T-cell (primary cell): ENCODE measurements around the gene SEC11A. TPM values are rescaled to one million over a fixed set of nuclear protein-coding genes. Genes with fewer than 3 reads are reported as not detected.
"Not testable (repeated sequence)": the region's sequence is repeated elsewhere in the genome, so short reads cannot be mapped to it uniquely, and the experiment has no call there.

Experiments used
- ATAC-seq, 4 experiments: fragments of 200-7000 bp in 3 of 4; fragments of 150-1000 bp in 1 of 4; cut with Tn5 transposase; replicated peaks in 1 of 4; 1 replicate in 3 of 4; 2 replicates in 1 of 4; pipeline ENCODE4 v1.10.0; 2021; ENCODE audit warnings: moderate library complexity in 3 of 4, mild to moderate bottlenecking in 2 of 4, moderate number of reproducible peaks in 1 of 4
- CTCF ChIA-PET, 2 donors: fragments of 300-600 bp; sonication (Branson Sonifier 250); formaldehyde crosslinking; loops; one replicate each; lab custom pipeline; 2022; ENCODE audit warnings: antibody characterized with exemption in 2 of 2; lab: Charles Lee
- POLR2A ChIA-PET, 2 donors: fragments of 300-600 bp; sonication (Branson Sonifier 250); formaldehyde crosslinking; loops; one replicate each; lab custom pipeline; 2022; ENCODE audit warnings: antibody characterized with exemption in 2 of 2; lab: Charles Lee
- DNase-seq, 35 experiments: peaks; one replicate each; pipeline versions ENCODE4 v3.0.0 to v3.0.0-alpha.2; 2013 to 2023
- H3K27ac ChIP-seq: one replicate; pipeline ENCODE4 v1.5.1; 2013; ENCODE audit warnings: low read length
- H3K27me3 ChIP-seq, 2 experiments: replicated peaks in 1 of 2; 1 replicate in 1 of 2; 2 replicates in 1 of 2; pipeline versions ENCODE4 v1.6.1 to v1.7.0; 2013; ENCODE audit warnings: low read length in 1 of 2, mixed read lengths in 1 of 2; ENCODE audit not compliant: control insufficient read depth in 2 of 2, insufficient read depth in 2 of 2; ENCODE audit errors: extremely low read depth in 1 of 2
- H3K36me3 ChIP-seq, 2 donors: 1 replicate in 1 of 2; 2 replicates in 1 of 2; pipeline versions ENCODE4 v1.6.1 to v1.7.0; 2013; ENCODE audit warnings: low read length in 1 of 2; ENCODE audit not compliant: control insufficient read depth in 2 of 2, insufficient read depth in 1 of 2; ENCODE audit errors: extremely low read depth in 1 of 2
- H3K4me1 ChIP-seq, 2 experiments: 1 replicate in 1 of 2; 2 replicates in 1 of 2; pipeline versions ENCODE4 v1.6.1 to v1.7.0; 2013; ENCODE audit warnings: low read length in 2 of 2, mixed read lengths in 1 of 2; ENCODE audit not compliant: insufficient read depth in 2 of 2, control insufficient read depth in 1 of 2; ENCODE audit errors: extremely low read depth in 1 of 2
- H3K4me3 ChIP-seq, 2 donors: 1 replicate in 1 of 2; 2 replicates in 1 of 2; pipeline versions ENCODE4 v1.5.1 to v1.7.0; 2013; ENCODE audit warnings: mild to moderate bottlenecking in 2 of 2, low read length in 1 of 2, moderate library complexity in 1 of 2; ENCODE audit not compliant: control insufficient read depth in 1 of 2; ENCODE audit errors: extremely low read depth in 1 of 2
- H3K9me3 ChIP-seq: 2 replicates; pipeline ENCODE4 v1.7.0; 2013
- H3K27ac Mint-ChIP-seq, 2 donors: one replicate each; pipeline ENCODE4 v1.8.0; 2020 to 2021; ENCODE audit warnings: mild to moderate bottlenecking in 2 of 2, mixed read lengths in 2 of 2
- H3K27me3 Mint-ChIP-seq, 2 donors: one replicate each; pipeline ENCODE4 v1.8.0; 2021 to 2022; ENCODE audit warnings: mixed read lengths in 2 of 2
- H3K36me3 Mint-ChIP-seq: one replicate; pipeline ENCODE4 v1.8.0; 2021; ENCODE audit warnings: mixed read lengths
- H3K4me1 Mint-ChIP-seq, 3 donors: one replicate each; pipeline ENCODE4 v1.8.0; 2020 to 2022; ENCODE audit warnings: mixed read lengths in 3 of 3, mild to moderate bottlenecking in 1 of 3
- H3K4me3 Mint-ChIP-seq, 3 donors: one replicate each; pipeline ENCODE4 v1.8.0; 2020 to 2022; ENCODE audit warnings: mild to moderate bottlenecking in 3 of 3, mixed read lengths in 3 of 3, moderate library complexity in 3 of 3
- H3K9me3 Mint-ChIP-seq, 3 donors: one replicate each; pipeline ENCODE4 v1.8.0; 2020 to 2022; ENCODE audit warnings: mixed read lengths in 3 of 3
- WGBS: methylation state at CpG from one replicate; pipeline ENCODE4 v1.1.5; 2013; ENCODE audit warnings: missing lambda C conversion rate; ENCODE audit not compliant: insufficient coverage; 5-methylcytosine and 5-hydroxymethylcytosine counted together
- total RNA-seq, 35 experiments: library from RNA in 6 of 35; stranded (reverse) in 6 of 35; fragments of 120-200 nt in 1 of 35; gene quantifications; one replicate each; pipeline versions ENCODE4 v1.2.1 to v1.2.4 and lab custom pipeline; 2013 to 2026

SEC11A gene
- total RNA-seq, 5 donors from 2014 or later (not counting 1 experiment from before 2014, with no cell fraction given) = 52.3 to 68.9 (median 66.5) TPM

DNA sequence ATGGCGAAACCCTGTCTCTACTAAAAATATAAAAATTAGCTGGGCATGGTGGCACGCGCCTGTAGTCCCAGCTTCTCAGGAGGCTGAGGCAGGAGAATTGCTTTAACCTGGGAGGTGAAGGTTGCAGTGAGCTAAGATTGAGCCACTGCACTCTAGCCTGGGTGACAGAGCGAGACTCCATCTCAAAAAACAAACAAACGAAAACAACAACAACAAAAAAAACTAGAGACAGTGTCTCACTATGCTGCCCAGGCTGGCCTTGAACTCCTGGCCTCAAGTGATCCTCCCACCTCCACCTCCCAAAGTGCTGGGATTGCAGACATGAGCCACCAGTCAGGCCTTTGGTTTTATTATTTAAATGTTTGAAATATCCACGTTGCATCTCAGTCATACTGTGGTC lies 35.8 kb upstream of the SEC11A start:
- H3K4me1 Mint-ChIP-seq = peaks cover 73 to 75% (median 74%) of the 10 kb centered on the region in 3 donors
- H3K27me3 Mint-ChIP-seq, H3K36me3 ChIP-seq, H3K27ac ChIP-seq, H3K4me3 ChIP-seq, ATAC-seq, H3K9me3 Mint-ChIP-seq, H3K9me3 ChIP-seq, DNase-seq, H3K27me3 ChIP-seq: not testable (repeated sequence)
- H3K27ac Mint-ChIP-seq = peak overlapping the region in 1 of 2 donors; percentile 62
- POLR2A ChIA-PET = interaction anchor here (0.6 to 1.2 kb wide), 4 partner anchors 9 to 155 kb away, joined by 3 to 7 read pairs (median 4); partner anchors contain the start of gene SEC11A (in 1 of the 2)
- peak overlapping the region in 1 of 3 donors; percentile 28 for H3K4me3 Mint-ChIP-seq
- H3K36me3 Mint-ChIP-seq = peaks cover 13% of the 10 kb centered on the region
- WGBS = 83% methylated on average over 1 of the region's 6 CpGs
- CTCF ChIA-PET = interaction anchor here (0.6 to 1.1 kb wide), 4 partner anchors 16 to 609 kb away, joined by 3 to 5 read pairs (median 4); no protein-coding TSS in a partner anchor
- peaks cover 28 to 48% of the 10 kb centered on the region in 2 experiments for H3K4me1 ChIP-seq

DNA sequence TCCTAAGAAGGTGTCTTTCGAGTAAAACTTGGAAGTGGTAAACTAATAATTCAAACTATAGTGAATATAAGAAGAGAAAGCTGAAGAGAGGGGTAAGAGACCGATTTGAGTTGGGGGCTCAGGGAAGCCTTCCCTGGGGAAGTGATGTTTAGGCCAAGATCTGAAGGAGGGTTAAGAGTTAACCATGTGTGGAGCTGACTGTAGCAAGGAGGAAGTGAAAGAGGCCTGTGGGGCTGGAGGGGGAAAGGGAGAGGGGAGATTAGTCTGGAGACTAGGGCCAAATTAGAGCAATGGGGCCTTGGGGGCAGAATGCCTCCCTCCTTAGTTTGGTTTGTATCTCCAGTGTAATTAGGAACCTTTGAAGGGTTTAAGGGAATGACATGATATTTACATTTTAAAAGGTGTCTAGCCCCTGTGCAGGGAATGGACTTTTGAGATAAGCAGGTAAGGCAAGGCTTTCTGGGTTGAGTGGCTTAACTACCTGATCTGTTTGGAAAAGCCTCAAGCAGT lies 34.7 kb upstream of the SEC11A start:
- POLR2A ChIA-PET = no interaction called here
- ATAC-seq (no peak), DNase-seq (no peak)
- Histone ChIP-seq H3K4me1 (peaks cover 28 to 50% of the 10 kb centered on the region in 2 experiments), H3K27ac (no peak overlapping the region), H3K9me3 (no peaks in the 10 kb centered on the region), H3K4me3 (no peak overlapping the region), H3K27me3 (no peaks in the 10 kb centered on the region), H3K36me3 (peaks cover 0 to 2% of the 10 kb centered on the region in 2 donors)
- peaks cover 73 to 74% (median 74%) of the 10 kb centered on the region in 3 donors for H3K4me1 Mint-ChIP-seq
- CTCF ChIA-PET = interaction anchor here (1.0 to 1.2 kb wide), 2 partner anchors 28 to 34 kb away, joined by 3 read pairs; partner anchors contain the start of gene SEC11A (in 1 of the 2)
- H3K27ac Mint-ChIP-seq = peak overlapping the region; percentile 48 to 91
- peak overlapping the region; percentile 54 to 95 (median 91) for H3K4me3 Mint-ChIP-seq
- no peaks in the 10 kb centered on the region for H3K9me3 Mint-ChIP-seq
- H3K36me3 Mint-ChIP-seq = peaks cover 10% of the 10 kb centered on the region
- WGBS = 0% methylated on average over 1 of the region's 2 CpGs
- H3K27me3 Mint-ChIP-seq = no peaks in the 10 kb centered on the region

DNA sequence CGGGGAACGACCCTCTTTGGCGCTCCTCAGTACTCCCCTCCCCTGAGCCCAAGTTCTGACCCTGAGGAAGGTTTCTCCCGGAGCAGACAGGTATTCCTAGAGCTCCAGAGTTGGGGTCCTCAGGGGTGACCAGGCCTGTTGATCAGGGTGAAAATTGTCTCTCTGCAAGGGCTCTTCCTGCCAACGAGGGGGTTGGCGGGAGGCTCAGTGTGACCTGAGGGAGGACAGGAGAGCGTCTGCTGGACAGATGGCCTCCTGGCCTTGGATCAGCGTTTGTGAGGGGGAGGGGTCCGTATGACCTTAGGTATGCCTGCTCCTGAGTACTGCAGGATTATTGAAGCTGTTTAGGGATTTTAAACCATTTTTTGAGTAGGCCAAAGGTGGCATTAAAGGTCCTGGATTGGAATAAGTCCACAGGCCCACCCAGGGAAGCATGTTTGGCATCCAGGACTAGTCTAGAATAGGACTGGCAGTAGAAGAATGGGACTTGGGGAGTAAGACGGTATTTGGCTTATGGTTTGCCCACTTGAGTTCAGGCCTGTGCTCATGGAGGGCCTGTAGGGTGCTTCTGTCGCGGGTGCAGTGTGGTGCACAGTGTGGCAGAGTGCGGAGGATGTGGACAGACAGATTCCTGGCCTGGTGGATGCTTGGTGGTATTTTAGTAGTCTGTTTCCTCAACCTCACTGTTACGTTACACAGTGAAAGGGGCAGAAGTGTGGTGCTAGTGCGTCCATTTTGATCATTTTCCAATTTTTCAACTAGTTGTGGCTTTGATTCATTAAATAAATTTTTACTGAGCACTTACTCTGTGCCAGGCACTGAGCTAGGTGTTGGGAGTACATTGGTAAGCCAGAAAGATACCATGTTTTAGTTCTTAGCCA lies 33.4 kb upstream of the SEC11A start:
- Histone ChIP-seq H3K4me1 (peaks cover 26 to 54% of the 10 kb centered on the region in 2 experiments), H3K4me3 (peak overlapping the region; percentile 87), H3K27me3 (no peaks in the 10 kb centered on the region), H3K27ac (peak overlapping the region; percentile 45), H3K9me3 (no peaks in the 10 kb centered on the region), H3K36me3 (peaks cover 0 to 2% of the 10 kb centered on the region in 2 donors)
- POLR2A ChIA-PET = no interaction called here
- Mint-ChIP-seq H3K4me3 (peak overlapping the region; percentile 91 to 97 (median 95)), H3K36me3 (peaks cover 10% of the 10 kb centered on the region), H3K4me1 (peaks cover 74 to 75% (median 75%) of the 10 kb centered on the region in 3 donors), H3K27ac (peak overlapping the region; percentile 91 to 92), H3K27me3 (no peaks in the 10 kb centered on the region), H3K9me3 (no peaks in the 10 kb centered on the region)
- peak in 32 of 35 experiments; percentile 26 to 64 (median 50) for DNase-seq
- WGBS = 0% methylated on average over 10 of the region's 15 CpGs
- CTCF ChIA-PET = interaction anchor here (0.6 to 1.2 kb wide), 3 partner anchors 16 to 35 kb away, joined by 3 to 7 read pairs (median 4); partner anchors contain the start of gene SEC11A (in 1 of the 2)
- ATAC-seq = peak in 3 of 4 experiments; percentile 15 to 21 (median 16)

DNA sequence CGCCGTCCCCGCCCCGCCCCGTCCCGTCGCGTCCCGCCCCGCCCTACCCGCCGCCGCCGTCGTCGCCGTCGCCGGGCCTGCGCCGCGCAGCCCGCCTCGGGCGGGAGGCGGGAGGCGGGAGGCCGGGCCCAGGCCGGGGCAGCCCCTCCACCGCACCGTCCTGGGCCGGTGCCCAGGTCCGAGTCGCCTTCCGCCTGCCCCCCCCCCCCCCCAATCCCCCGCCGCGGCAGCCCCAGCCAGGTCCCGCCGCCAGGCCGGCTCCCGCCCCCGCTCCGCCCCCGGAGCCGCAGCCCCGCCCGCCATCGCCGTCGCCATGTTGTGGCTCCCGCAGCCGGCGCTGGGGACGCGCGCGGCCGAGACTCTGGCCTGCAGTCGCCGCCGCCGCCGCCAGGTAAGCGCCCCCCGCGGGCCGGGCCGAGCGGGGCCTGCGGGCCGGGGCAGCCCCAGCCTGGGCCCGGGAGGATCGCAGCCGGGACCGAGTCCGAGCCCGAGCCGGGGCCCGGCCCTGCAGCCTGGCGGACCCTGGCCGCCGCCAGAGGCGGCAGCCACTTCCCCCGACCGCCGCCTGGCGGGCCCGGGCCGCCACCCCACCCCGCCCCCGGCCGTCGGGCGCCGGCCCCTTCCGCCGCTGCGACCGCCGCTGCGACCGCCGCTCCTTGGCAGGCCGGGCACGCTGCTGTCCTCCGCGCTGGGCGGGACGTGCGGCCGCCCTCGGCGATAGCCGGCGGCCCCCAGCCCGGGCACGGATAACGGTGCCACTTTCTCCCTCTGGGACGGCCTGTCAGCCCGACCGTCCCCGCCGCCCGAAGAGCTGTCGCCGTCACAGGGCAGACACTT lies 32.6 kb upstream of the SEC11A start, which contains the start of gene ZNF592:
Gene ZNF592 (plus strand): TSS at position 319 of the 837 bp plus-strand sequence. CDS start 34,084 bp downstream, outside the sequence.
- H3K27me3 ChIP-seq = no peaks in the 10 kb centered on the region
- ATAC-seq = peak; percentile 76 to 80 (median 78)
- ChIA-PET POLR2A (no interaction called here), CTCF (interaction anchor here (0.6 to 1.3 kb wide), 4 partner anchors 9 to 35 kb away, joined by 3 to 4 read pairs (median 4); no protein-coding TSS in a partner anchor)
- under 1% methylated on average over 121 of the region's 127 CpGs for WGBS
- peaks cover 10% of the 10 kb centered on the region for H3K36me3 Mint-ChIP-seq
- H3K36me3 ChIP-seq = no peaks in the 10 kb centered on the region
- H3K4me1 ChIP-seq = peaks cover 26 to 51% of the 10 kb centered on the region in 2 experiments
- peaks cover 70 to 72% (median 70%) of the 10 kb centered on the region in 3 donors for H3K4me1 Mint-ChIP-seq
- no peaks in the 10 kb centered on the region for H3K27me3 Mint-ChIP-seq
- peak within 1 kb of the TSS; percentile 95 to 98 (median 97) for H3K4me3 Mint-ChIP-seq
- peak within 1 kb of the TSS; percentile 95 to 99 for H3K27ac Mint-ChIP-seq
- no peaks in the 10 kb centered on the region for H3K9me3 Mint-ChIP-seq
- H3K9me3 ChIP-seq = no peaks in the 10 kb centered on the region
- peak within 1 kb of the TSS; percentile 87 to 94 for H3K4me3 ChIP-seq
- peak; percentile 57 to 89 (median 76) for DNase-seq
- peak within 1 kb of the TSS; percentile 94 for H3K27ac ChIP-seq

DNA sequence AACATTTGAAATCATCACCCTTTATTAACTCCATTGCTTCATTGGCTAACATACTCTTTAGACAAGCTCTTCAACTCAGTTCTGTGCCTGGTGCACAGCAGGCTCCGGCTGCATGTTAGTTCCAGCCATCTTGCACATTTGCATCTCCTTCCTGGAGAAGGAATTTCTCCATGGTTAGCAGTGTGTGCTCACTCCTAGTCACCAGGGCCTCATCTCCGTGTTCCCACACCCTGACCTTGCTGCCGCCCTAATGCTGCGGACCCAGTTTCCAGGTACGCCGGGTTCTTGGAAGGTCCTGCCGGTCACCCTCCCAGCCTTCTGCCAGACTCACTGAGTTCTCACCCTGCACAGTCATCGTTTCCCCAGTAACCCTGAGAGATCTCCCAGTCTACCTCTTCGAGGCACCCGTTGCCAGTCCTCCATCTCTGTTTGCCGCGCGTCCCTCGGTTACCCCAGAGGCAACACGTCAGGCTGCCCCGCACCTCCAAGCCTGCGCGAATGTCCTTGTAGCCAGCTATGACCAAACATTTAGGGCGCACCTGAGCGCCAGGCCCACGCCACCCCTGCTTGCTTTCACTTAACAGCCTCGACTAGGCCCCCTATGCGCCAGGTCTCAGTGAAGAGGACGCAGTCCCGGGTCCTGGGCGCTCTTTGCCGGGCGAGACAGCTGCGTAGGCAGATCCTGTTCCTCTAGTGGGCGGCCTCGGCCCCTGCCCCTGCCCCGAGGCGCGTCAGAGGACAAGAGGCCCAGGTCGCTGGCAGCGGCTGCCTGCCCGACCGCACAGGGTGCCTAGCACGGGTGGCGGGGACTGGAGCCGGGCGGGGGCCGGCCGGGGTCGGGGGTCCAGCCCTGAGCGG lies 31.7 kb upstream of the SEC11A start:
- H3K9me3 Mint-ChIP-seq = no peaks in the 10 kb centered on the region
- peaks cover 6% of the 10 kb centered on the region for H3K36me3 Mint-ChIP-seq
- peak overlapping the region; percentile 95 to 99 for H3K27ac Mint-ChIP-seq
- H3K4me1 Mint-ChIP-seq = peaks cover 62 to 73% (median 71%) of the 10 kb centered on the region in 3 donors
- ATAC-seq (peak; percentile 63 to 69 (median 66)), DNase-seq (peak; percentile 45 to 82 (median 67))
- H3K4me3 Mint-ChIP-seq = peak overlapping the region; percentile 93 to 98 (median 95)
- Histone ChIP-seq H3K36me3 (no peaks in the 10 kb centered on the region), H3K27ac (peak overlapping the region; percentile 94), H3K27me3 (no peaks in the 10 kb centered on the region), H3K9me3 (no peaks in the 10 kb centered on the region), H3K4me1 (peaks cover 25 to 49% of the 10 kb centered on the region in 2 experiments), H3K4me3 (peak overlapping the region; percentile 77 to 94)
- under 1% methylated on average over 46 of the region's 46 CpGs for WGBS
- POLR2A ChIA-PET = interaction anchor here (1.0 to 1.2 kb wide), 4 partner anchors 12 to 44 kb away, joined by 4 to 8 read pairs (median 5); partner anchors contain the start of gene SEC11A (in 1 of the 2)
- H3K27me3 Mint-ChIP-seq = no peaks in the 10 kb centered on the region
- CTCF ChIA-PET = interaction anchor here (0.6 to 2.7 kb wide), 6 partner anchors 10 to 89 kb away, joined by 3 to 18 read pairs (median 4); no protein-coding TSS in a partner anchor
